Limb (tissue), 2 donors: ENCODE results near the gene RPS6KC1.
"Not testable (repeated sequence)": the region's sequence is repeated elsewhere in the genome, so short reads cannot be mapped to it uniquely, and the experiment has no call there.

Source experiments
- DNase-seq, 2 donors: peaks; one replicate each; pipeline ENCODE4 v3.0.0-alpha.2; 2016; ENCODE audit errors: extremely low spot score in 2 of 2

The RPS6KC1 gene

GRCh38 chr1:213104604-213105003, 53.6 kb downstream of the RPS6KC1 start:
- DNase-seq = no peak

DNA sequence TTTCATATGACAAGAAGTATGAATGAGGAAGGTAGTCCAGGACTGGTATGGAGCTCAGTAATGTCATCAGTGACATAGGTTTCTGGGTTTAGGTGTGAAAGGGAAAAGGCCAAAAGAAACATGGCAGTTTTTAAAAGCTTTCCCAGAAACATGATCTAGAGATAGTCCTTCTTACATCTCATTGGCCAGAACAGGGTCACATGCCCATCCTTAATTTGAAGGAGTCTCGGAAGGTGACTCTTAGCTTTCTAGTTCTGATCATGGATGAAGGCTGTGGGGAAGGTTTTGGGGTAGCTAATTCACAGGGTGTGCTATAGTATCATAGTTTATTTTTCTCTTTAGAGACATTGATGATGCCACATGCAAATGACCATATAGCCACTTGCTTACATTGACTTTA, 55.3 kb downstream of the RPS6KC1 start:
- DNase-seq = no peak

- DNase-seq = no peak
Observed at GRCh38 chr1:213107613-213108012, 56.6 kb downstream of the RPS6KC1 start.

DNA sequence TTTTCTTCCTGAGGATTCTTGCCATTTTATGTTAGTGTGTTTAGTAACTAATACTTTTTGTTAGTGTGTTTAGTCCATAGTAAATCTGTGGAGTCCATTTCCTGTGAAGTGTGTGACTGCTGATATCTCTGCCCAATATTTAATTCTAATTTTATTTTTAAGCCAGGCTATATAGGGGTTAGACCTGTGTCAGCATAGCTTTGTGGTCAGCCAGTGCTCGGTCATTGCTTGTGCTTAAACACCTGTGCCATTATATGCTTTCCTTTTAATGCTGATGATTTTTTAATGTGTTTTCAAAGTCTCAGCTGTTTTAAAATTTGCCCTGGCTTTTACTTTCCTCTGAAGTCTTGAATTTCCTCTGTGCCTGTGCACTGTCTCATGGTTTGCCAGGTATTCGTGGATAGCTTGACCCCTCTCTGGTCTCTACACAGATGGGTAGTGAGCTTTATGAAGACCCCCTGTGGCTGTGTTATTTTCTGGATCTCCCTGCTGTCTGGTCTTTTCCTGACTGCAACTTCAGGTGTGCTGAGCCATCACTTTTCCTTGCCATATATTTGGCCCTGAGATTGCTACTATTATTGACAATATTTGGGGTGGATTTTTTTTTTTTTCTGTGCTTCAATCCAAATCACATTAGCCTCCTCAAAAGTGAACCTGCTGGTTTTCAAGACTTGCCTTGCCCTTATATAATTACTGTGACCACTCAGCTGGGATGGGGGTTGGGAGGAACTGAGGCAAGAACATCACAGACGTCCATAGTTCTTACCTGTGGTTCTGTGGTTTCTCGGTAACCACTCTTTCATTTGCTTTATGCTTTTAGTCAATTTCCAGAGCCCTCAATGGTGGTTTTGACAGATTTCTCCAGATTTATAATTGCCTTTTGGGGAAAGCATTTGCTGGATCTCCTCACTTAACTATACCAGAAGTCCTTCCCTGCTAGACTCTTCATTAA, 59.6 kb downstream of the RPS6KC1 start:
- no peak for DNase-seq

DNA sequence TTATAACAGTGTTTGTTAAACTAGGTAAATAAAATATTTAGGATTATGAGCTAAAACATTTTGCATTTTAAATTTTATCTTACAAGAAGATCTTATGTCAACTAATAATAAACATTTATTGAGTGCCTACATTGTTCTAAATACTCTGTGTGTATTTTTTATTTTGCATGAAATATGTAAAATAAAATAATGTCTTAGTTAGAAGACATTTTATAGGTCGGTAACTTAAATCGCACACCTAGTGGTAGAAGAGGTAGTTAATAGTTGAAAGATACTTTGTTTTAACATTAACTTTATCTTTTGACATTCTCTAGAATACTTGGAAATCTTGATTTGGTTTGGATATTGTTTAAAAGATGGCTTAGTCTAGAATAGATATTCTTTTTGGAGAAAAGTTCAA, 60.5 kb downstream of the RPS6KC1 start:
- no peak for DNase-seq

DNA sequence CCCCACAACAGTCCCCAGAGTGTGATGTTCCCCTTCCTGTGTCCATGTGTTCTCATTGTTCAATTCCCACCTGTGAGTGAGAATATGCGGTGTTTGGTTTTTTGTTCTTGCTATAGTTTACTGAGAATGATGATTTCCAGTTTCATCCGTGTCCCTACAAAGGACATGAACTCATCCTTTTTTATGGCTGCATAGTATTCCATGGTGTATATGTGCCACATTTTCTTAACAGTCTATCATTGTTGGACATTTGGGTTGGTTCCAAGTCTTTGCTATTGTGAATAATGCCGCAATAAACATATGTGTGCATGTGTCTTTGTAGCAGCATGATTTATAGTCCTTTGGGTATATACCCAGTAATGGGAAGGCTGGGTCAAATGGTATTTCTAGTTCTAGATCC, 61.7 kb downstream of the RPS6KC1 start:
- not testable (repeated sequence) for DNase-seq

DNA sequence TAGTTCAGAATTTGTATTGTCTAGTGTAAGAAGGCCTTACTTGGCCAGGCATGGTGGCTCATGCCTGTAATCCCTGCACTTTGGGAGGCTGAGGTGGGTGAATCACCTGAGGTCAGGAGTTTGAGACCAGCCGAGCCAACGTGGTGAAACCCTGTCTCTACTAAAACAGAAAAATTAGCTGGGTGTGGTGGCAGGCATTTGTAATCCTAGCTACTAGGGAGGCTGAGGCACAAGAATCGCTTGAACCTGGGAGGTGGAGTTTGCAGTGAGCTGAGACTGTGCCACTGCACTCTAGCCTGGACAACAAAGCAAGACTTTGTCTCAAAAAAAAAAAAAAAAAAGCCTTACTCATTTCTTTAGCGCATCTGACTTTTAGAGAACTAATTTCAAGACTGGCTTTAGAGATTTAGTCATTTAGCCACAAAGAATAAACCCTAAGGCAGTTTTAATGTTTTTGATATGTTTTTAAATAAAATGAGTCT, 66.7 kb downstream of the RPS6KC1 start:
- DNase-seq = not testable (repeated sequence)

- no peak for DNase-seq
Observed at GRCh38 chr1:213119794-213120193, 68.8 kb downstream of the RPS6KC1 start.

DNA sequence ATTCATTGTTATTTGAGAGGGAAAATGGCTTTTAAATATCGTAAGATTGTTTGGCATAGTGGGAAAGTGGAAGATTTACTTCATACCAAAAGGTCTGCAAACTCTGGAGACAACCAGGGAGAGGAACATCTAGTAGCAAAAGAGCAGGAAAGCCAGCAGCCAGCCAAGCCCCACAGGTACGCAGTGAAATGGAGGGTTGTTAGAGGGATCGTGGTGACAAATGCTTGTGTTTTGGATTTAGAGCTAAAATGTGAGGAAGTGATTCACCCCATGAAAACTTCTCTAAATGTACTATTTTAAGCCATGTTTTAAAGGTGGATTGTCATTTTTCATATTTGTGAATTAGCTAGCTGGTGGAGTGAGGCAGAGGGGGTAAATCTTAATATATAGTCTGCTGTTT, 69.3 kb downstream of the RPS6KC1 start:
- no peak for DNase-seq

- DNase-seq = no peak
Observed at GRCh38 chr1:213120961-213121360, 69.9 kb downstream of the RPS6KC1 start.

- DNase-seq = peak in 1 of 2 donors; percentile 80
Observed at GRCh38 chr1:213122514-213122929, 71.5 kb downstream of the RPS6KC1 start.

DNA sequence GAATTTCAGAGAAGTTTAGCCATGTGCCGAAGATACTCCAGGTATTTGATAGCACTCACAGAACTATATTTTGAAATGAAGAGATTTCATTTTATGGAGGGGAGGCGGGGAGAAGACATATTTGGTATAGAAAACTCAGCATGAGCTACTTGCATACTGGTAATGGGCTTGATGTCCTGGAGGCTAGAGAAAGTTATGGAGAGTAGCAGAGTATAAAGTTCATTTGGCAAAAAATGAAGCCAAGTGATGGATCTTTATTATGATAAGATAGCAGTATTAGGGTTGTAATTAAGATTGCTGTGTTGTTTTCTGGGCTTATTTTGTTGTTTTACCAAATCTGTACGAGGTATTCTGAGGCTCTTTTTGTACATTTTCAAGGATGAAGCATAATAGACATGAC, 72.0 kb downstream of the RPS6KC1 start:
- no peak for DNase-seq

GRCh38 chr1:213123536-213123935, 72.5 kb downstream of the RPS6KC1 start:
- DNase-seq = no peak

GRCh38 chr1:213124590-213124989, 73.5 kb downstream of the RPS6KC1 start:
- DNase-seq = no peak

DNA sequence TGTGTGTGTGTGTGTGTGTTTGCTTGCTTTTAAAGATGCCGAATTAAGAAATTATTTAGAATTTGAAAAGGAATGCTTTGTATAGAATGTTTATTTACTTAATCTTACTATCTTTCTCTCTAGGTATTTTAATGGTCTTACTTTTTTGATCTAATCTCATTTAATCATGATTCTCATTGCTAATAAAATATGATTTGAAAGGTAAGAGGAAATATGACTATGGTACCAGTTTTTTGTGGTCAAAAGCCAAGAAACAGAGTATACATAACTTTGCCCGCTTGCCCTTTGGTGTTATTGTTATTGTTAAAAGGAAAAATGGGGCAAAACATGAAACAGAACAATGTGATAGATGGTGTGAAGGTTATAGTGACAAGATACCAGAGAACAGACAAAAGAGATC, 74.6 kb downstream of the RPS6KC1 start:
- no peak for DNase-seq

DNA sequence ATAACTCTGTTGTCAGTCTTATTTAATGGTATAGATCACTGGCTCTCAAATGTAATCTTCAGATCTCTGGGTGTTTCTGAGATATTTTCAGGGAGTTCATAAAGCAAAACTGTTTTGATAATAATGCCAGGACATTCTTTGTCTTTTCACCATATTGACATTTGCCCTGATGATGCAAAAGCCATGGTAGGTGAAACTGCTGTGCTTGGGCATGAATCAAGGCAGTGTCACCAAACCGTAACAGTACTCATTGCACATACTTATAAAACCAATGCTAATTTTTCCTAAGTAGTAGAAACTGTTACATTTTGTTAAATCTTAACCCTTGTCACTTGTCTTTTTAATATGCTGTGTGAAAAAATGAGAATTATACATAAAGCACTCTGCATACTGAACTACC, 76.0 kb downstream of the RPS6KC1 start:
- no peak for DNase-seq

DNA sequence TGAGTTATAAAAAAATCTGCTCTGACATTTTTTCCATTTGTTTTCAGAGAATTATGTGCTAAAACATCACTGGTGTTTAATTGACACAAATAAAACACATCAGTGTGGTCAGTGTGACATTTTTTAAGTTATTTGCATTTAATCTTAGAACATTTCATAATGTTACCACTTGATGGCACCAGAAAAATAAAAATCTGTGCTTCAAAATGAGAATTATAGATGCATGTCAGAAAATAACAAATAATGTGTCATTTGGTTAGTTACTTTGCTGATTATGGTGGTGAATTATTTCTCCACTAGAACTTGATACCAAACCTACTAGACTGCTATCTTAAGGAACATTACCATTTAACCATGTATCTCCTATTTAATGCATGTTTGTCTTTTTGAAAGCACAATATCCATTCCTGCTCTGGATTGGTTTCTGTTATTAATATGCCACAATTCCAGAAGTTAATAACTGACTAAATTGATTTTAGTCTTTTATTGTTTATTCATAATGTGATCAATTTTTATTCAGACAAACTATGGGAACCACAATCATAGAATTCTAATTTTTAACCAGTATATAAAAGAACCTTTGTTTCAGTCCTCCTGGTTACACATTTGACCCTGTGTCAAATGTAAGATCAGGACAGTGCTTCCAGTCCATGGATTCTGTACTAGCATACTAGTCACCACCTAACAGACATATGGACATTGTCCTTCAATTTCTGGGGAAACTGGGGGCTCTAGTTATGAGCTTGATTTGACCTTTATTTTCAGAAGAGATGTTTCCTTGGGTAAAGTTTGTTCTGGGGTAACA, 81.0 kb downstream of the RPS6KC1 start:
- no peak for DNase-seq

DNA sequence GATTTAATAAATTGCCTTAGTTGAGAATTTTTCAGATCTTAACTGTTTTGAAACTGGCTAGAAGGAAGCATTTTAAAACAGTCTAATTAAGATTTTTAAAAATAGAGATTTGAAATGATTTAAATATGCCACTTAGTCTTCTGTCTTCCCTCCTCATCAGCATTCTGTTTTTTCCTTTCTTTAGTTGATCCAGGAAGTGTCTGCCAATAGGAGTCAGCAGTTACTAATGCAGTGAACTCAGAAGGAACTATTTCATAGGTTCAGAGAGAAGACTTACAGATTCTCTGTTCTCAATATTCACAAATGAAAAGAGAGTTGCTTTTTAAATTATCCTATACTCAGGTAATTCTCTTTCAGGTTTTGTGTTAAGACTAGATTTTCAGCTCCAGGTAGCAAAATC, 84.5 kb downstream of the RPS6KC1 start:
- DNase-seq = no peak

DNA sequence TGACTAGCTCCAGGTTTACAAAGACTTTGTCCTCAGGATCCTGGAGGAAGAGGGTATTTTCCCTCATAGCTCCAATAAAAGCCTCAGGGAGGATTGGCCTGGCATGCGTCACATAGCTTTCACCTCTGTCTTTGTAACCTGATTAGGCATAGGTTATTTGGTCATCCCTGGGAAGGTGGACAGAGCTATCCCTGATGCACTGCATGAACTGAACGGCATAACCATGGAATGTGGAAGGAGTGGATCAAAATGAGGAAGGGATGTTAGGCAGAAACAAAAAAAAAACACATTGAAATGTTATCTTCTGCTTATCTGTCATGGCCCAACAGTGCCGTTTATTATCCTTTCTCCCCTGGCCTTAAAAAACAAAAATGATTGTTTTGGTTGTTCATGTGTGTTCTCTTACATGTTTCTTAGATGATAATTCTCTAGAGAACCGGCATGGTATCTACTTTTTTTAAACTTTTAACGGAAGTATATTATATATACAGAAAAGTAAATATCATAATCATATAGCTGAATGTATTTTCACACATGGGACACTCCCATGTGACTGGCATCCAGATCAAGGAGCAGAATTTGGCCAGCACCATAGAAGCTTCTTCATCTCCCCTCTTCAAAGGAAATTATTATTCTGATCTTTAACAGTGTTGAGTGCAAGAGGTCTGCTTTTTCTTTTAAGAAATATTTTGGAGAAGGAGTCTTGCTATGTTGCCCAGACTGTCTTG, 85.3 kb downstream of the RPS6KC1 start:
- DNase-seq = no peak

DNA sequence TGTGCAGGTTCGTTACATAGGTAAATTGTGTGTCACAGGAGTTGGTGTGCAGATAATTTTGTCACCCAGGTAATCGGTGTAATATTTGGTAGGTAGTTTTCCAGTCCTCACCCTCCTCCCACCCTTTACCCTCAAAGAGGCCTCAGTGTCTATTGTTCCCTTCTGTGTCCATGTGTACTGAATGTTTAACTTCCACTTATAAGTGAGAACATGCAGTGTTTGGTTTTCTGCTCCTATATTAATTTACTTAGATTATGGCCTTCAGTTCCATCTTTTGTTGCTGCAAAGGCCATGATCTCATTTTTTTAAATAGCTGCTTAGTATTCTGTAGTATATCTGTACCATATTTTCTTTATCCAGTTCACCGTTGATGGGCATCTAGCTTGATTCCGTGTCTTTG, 87.3 kb downstream of the RPS6KC1 start:
- no peak for DNase-seq

DNA sequence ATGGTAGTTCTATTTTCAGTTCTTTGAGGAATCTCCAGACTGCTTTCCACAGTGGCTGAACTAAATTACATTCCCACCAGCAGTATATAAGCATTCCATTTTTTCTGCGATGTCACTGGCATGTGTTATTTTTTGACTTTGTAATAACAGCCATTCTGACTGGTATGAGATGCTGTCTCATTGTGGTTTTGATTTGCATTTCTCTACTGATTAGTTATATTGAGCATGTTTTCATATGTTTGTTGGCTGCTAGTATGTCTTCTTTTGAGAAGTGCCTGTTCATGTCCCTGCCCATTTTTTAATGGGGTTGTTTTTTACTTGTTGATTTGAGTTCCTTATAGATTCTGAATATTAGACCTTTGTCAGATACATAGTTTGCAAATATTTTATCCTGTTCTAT, 87.9 kb downstream of the RPS6KC1 start:
- DNase-seq = no peak

DNA sequence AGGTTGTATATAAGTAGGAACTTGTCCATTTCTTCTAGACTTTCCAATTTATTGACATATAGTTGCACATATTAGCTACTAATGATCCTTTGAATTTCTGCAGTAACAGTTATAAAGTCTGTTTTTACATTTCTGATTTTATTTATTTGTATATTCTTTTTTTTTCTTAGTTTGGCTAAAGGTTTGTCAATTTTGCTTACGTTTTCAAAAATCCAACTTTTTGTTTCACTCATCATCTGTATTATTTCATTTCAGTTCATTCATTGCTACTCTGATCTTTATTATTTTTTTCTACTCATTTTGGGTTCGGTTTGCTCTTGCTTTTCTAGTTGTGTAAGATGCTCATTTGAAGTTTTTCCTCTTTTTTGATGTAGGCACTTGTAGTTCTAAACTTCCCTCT, 97.9 kb downstream of the RPS6KC1 start:
- DNase-seq = no peak
